ES-I3 (cell line): ENCODE data around the gene TRIM61.
"Not testable (repeated sequence)": the region's sequence is repeated elsewhere in the genome, so short reads cannot be mapped to it uniquely, and the experiment has no call there.

Experiments
- H3K36me3 ChIP-seq: 2 replicates; pipeline ENCODE4 v1.6.1; 2013; ENCODE audit warnings: mild to moderate bottlenecking, low read length, control low read depth, moderate library complexity; ENCODE audit not compliant: insufficient read depth
- H3K4me1 ChIP-seq: 2 replicates; pipeline ENCODE4 v1.6.1; 2013; ENCODE audit warnings: mild to moderate bottlenecking, control low read depth, low read length; ENCODE audit not compliant: insufficient read depth
- H3K9ac ChIP-seq: 2 replicates; pipeline ENCODE4 v1.6.1; 2013; ENCODE audit warnings: low read depth, mild to moderate bottlenecking, low read length, moderate library complexity
- H3K9me3 ChIP-seq: 2 replicates; pipeline ENCODE4 v1.6.1; 2013; ENCODE audit warnings: mild to moderate bottlenecking, low read length, moderate library complexity; ENCODE audit not compliant: control insufficient read depth, insufficient read depth

The TRIM61 gene

GRCh38 chr4:164997941-164998340 is 20.5 kb upstream of the TRIM61 start:
- H3K9ac ChIP-seq: no peak overlapping the region
- no peaks in the 10 kb centered on the region for H3K36me3 ChIP-seq
- no peaks in the 10 kb centered on the region for H3K9me3 ChIP-seq
- H3K4me1 ChIP-seq: no peaks in the 10 kb centered on the region; the same call in 1 of the 2 replicates

GRCh38 chr4:164997324-164997723 is 19.9 kb upstream of the TRIM61 start:
- no peaks in the 10 kb centered on the region for H3K9me3 ChIP-seq

GRCh38 chr4:164996123-164996522 is 18.7 kb upstream of the TRIM61 start:
- H3K36me3 ChIP-seq, H3K4me1 ChIP-seq, H3K9me3 ChIP-seq, H3K9ac ChIP-seq: not testable (repeated sequence)

More at GRCh38 chr4:164997324-164997723, 19.9 kb upstream of the TRIM61 start:
- Histone ChIP-seq H3K36me3 (no peaks in the 10 kb centered on the region), H3K4me1 (no peaks in the 10 kb centered on the region; the same call in 1 of the 2 replicates), H3K9ac (no peak overlapping the region)

- not testable (repeated sequence) for H3K36me3 ChIP-seq, H3K9me3 ChIP-seq, H3K9ac ChIP-seq, H3K4me1 ChIP-seq
Measured at GRCh38 chr4:164990786-164991185, 13.3 kb upstream of the TRIM61 start.

- Histone ChIP-seq H3K36me3 (no peaks in the 10 kb centered on the region), H3K9ac (no peak overlapping the region), H3K9me3 (no peaks in the 10 kb centered on the region), H3K4me1 (no peaks in the 10 kb centered on the region)
Measured at GRCh38 chr4:164989471-164989870, 12.0 kb upstream of the TRIM61 start.

- H3K9ac ChIP-seq, H3K4me1 ChIP-seq, H3K36me3 ChIP-seq, H3K9me3 ChIP-seq: not testable (repeated sequence)
Measured at GRCh38 chr4:164971929-164972328, 5.5 kb downstream of the TRIM61 start.

GRCh38 chr4:164959896-164960295 is 17.6 kb downstream of the TRIM61 start:
- H3K4me1 ChIP-seq: no peaks in the 10 kb centered on the region
- H3K9ac ChIP-seq: no peak overlapping the region
- no peaks in the 10 kb centered on the region for H3K9me3 ChIP-seq
- no peaks in the 10 kb centered on the region for H3K36me3 ChIP-seq

- not testable (repeated sequence) for H3K36me3 ChIP-seq, H3K9ac ChIP-seq, H3K4me1 ChIP-seq, H3K9me3 ChIP-seq
Measured at GRCh38 chr4:164959421-164959820, 18.0 kb downstream of the TRIM61 start.

GRCh38 chr4:164956766-164957643 is 20.5 kb downstream of the TRIM61 start:
- H3K9me3 ChIP-seq: no peaks in the 10 kb centered on the region
- H3K4me1 ChIP-seq: no peaks in the 10 kb centered on the region; the same call in 1 of the 2 replicates
- H3K36me3 ChIP-seq: no peaks in the 10 kb centered on the region
- peak overlapping the region; percentile 66 for H3K9ac ChIP-seq

GRCh38 chr4:164955107-164955805 is 22.2 kb downstream of the TRIM61 start:
- Histone ChIP-seq H3K9me3 (no peaks in the 10 kb centered on the region), H3K9ac (no peak overlapping the region), H3K36me3 (no peaks in the 10 kb centered on the region), H3K4me1 (no peaks in the 10 kb centered on the region; the same call in 1 of the 2 replicates)

GRCh38 chr4:164952551-164952950 is 24.9 kb downstream of the TRIM61 start:
- Histone ChIP-seq H3K4me1 (no peaks in the 10 kb centered on the region; the same call in 1 of the 2 replicates), H3K36me3 (no peaks in the 10 kb centered on the region), H3K9me3 (no peaks in the 10 kb centered on the region), H3K9ac (no peak overlapping the region)

GRCh38 chr4:164949448-164950143 is 27.9 kb downstream of the TRIM61 start:
- Histone ChIP-seq H3K9ac (no peak overlapping the region), H3K4me1 (no peaks in the 10 kb centered on the region; the same call in 1 of the 2 replicates), H3K9me3 (no peaks in the 10 kb centered on the region), H3K36me3 (no peaks in the 10 kb centered on the region)

GRCh38 chr4:164948975-164949374 is 28.5 kb downstream of the TRIM61 start:
- Histone ChIP-seq H3K36me3 (no peaks in the 10 kb centered on the region), H3K9ac (no peak overlapping the region), H3K9me3 (no peaks in the 10 kb centered on the region), H3K4me1 (no peaks in the 10 kb centered on the region; the same call in 1 of the 2 replicates)

- not testable (repeated sequence) for H3K36me3 ChIP-seq, H3K9ac ChIP-seq
Measured at GRCh38 chr4:164948006-164948405, 29.5 kb downstream of the TRIM61 start.

More at GRCh38 chr4:164948006-164948405, 29.5 kb downstream of the TRIM61 start:
- H3K9me3 ChIP-seq, H3K4me1 ChIP-seq: not testable (repeated sequence)
